ENCODE measurements around the gene PTGER3.

DNA sequence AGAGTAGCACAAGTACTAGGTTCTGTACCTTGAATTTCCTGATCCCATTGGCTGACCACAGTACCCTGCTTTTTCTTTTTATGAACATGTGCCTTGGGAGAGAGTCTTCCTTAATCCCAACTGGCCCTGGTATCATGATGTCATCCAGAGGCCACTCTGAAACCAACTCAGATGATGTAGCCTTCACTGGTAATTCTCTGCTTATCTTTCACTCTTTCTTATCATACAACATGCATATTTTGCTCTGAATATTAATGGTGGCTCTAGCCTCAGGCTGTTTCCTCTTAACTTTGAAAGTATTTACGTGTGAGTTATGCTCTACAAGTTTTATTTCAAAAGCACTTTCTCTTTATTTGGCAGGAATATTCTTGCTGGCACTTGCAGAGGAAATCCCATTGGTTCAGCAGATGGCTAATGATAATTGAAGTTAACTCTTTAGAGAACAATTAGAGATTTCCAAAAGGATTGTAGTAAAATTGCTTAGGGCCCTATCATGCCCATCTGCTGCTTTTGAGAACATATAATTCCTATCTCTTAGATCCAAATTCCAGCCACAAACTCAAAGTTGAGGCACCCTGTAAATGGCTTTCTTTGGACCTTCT, 86.1 kb downstream of the PTGER3 start:
- TF ChIP-seq RAD21 (IDR thresholded peaks at IDR 0.05) (no peak), FOXA1 (IDR thresholded peaks at IDR 0.05) (no peak)
- TF ChIP-seq, protein P1, sequence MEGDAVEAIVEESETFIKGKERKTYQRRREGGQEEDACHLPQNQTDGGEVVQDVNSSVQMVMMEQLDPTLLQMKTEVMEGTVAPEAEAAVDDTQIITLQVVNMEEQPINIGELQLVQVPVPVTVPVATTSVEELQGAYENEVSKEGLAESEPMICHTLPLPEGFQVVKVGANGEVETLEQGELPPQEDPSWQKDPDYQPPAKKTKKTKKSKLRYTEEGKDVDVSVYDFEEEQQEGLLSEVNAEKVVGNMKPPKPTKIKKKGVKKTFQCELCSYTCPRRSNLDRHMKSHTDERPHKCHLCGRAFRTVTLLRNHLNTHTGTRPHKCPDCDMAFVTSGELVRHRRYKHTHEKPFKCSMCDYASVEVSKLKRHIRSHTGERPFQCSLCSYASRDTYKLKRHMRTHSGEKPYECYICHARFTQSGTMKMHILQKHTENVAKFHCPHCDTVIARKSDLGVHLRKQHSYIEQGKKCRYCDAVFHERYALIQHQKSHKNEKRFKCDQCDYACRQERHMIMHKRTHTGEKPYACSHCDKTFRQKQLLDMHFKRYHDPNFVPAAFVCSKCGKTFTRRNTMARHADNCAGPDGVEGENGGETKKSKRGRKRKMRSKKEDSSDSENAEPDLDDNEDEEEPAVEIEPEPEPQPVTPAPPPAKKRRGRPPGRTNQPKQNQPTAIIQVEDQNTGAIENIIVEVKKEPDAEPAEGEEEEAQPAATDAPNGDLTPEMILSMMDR (IDR thresholded peaks at IDR 0.05; ENCODE audit: low read depth, low read length, missing input control), result no peak
- TF ChIP-seq, protein P2, sequence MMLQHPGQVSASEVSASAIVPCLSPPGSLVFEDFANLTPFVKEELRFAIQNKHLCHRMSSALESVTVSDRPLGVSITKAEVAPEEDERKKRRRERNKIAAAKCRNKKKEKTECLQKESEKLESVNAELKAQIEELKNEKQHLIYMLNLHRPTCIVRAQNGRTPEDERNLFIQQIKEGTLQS (IDR thresholded peaks at IDR 0.05), result no peak
- TF ChIP-seq, protein P3, sequence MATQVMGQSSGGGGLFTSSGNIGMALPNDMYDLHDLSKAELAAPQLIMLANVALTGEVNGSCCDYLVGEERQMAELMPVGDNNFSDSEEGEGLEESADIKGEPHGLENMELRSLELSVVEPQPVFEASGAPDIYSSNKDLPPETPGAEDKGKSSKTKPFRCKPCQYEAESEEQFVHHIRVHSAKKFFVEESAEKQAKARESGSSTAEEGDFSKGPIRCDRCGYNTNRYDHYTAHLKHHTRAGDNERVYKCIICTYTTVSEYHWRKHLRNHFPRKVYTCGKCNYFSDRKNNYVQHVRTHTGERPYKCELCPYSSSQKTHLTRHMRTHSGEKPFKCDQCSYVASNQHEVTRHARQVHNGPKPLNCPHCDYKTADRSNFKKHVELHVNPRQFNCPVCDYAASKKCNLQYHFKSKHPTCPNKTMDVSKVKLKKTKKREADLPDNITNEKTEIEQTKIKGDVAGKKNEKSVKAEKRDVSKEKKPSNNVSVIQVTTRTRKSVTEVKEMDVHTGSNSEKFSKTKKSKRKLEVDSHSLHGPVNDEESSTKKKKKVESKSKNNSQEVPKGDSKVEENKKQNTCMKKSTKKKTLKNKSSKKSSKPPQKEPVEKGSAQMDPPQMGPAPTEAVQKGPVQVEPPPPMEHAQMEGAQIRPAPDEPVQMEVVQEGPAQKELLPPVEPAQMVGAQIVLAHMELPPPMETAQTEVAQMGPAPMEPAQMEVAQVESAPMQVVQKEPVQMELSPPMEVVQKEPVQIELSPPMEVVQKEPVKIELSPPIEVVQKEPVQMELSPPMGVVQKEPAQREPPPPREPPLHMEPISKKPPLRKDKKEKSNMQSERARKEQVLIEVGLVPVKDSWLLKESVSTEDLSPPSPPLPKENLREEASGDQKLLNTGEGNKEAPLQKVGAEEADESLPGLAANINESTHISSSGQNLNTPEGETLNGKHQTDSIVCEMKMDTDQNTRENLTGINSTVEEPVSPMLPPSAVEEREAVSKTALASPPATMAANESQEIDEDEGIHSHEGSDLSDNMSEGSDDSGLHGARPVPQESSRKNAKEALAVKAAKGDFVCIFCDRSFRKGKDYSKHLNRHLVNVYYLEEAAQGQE (IDR thresholded peaks at IDR 0.05), result no peak

All from liver (tissue), 3 donors.